HG03354 (cell line): Measurements from ENCODE around the gene ZNF575.
"Not testable (repeated sequence)": the region's sequence is repeated elsewhere in the genome, so short reads cannot be mapped to it uniquely, and the experiment has no call there.

ENCODE experiments used
- ATAC-seq: cut with Tn5 transposase; IDR thresholded peaks from one replicate; pipeline ENCODE4 v1.9.1; 2021; ENCODE audit warnings: mild to moderate bottlenecking; ENCODE audit not compliant: unreplicated experiment, poor library complexity, severe bottlenecking

Gene ZNF575

GRCh38 chr19:43507880-43508279, 25.1 kb upstream of the ZNF575 start:
- ATAC-seq: no peak

GRCh38 chr19:43510713-43511112, 22.3 kb upstream of the ZNF575 start:
- no peak for ATAC-seq

GRCh38 chr19:43511324-43511723, 21.7 kb upstream of the ZNF575 start:
- no peak for ATAC-seq

- not testable (repeated sequence) for ATAC-seq
These were observed 20.6 kb upstream of the ZNF575 start for GRCh38 chr19:43512399-43512798.

GRCh38 chr19:43518051-43518450, 14.9 kb upstream of the ZNF575 start:
- no peak for ATAC-seq

GRCh38 chr19:43519436-43520088, 13.4 kb upstream of the ZNF575 start:
- ATAC-seq: no peak

GRCh38 chr19:43522929-43523328, 10.1 kb upstream of the ZNF575 start:
- no peak for ATAC-seq

- not testable (repeated sequence) for ATAC-seq
These were observed 9.3 kb upstream of the ZNF575 start for GRCh38 chr19:43523696-43524095.

GRCh38 chr19:43524922-43525835, 7.8 kb upstream of the ZNF575 start:
- no peak for ATAC-seq

- no peak for ATAC-seq
These were observed 6.9 kb upstream of the ZNF575 start for GRCh38 chr19:43525836-43526771.

- peak; percentile 68 for ATAC-seq
These were observed 5.8 kb upstream of the ZNF575 start, which contains the start of gene ETHE1 for GRCh38 chr19:43526884-43527859. Gene ETHE1, minus strand, starts transcription at chr19:43527201. Its CDS starts 24 bp downstream, at chr19:43527177.

- ATAC-seq: no peak
These were observed 4.9 kb upstream of the ZNF575 start for GRCh38 chr19:43527860-43528622.

GRCh38 chr19:43532571-43532961, 422 bp upstream of the ZNF575 start:
- no peak for ATAC-seq

- ATAC-seq: peak; percentile 72
These were observed 737 bp downstream of the ZNF575 start for GRCh38 chr19:43533546-43534304.

GRCh38 chr19:43534305-43534815, 1.4 kb downstream of the ZNF575 start:
- ATAC-seq: no peak

- no peak for ATAC-seq
These were observed 2.1 kb downstream of the ZNF575 start for GRCh38 chr19:43534816-43535761.
